Mesenteric fat pad (tissue), 1 donor: ENCODE data around the gene PTPN3. TPM values are rescaled to one million over a fixed set of nuclear protein-coding genes. Genes with fewer than 3 reads are reported as not detected.
"Not testable (repeated sequence)": the region's sequence is repeated elsewhere in the genome, so short reads cannot be mapped to it uniquely, and the experiment has no call there.

Source experiments
- DNase-seq: peaks from one replicate; pipeline ENCODE4 v3.0.0-alpha.2; 2020; ENCODE audit warnings: low spot score
- microRNA-seq: library from miRNA; unstranded; fragments of <30 nt; microRNA quantifications from one replicate; pipeline ENCODE4 v1.2.0, GENCODE V29; 2020; ENCODE audit warnings: borderline number of aligned reads
- total RNA-seq: library from RNA; stranded (reverse); fragmentation: NEBNext Ultra II Directional; extraction: Animal tissue kit (Norgen Biotek cat#: 25700); gene quantifications from one replicate; pipeline ENCODE4 v1.2.1, GENCODE V29; 2021
- donor health status: DM: yes; HTN: yes; CAD: no.

PTPN3 gene
- total RNA-seq, 1 donor from 2014 or later: 6.3 TPM

DNA sequence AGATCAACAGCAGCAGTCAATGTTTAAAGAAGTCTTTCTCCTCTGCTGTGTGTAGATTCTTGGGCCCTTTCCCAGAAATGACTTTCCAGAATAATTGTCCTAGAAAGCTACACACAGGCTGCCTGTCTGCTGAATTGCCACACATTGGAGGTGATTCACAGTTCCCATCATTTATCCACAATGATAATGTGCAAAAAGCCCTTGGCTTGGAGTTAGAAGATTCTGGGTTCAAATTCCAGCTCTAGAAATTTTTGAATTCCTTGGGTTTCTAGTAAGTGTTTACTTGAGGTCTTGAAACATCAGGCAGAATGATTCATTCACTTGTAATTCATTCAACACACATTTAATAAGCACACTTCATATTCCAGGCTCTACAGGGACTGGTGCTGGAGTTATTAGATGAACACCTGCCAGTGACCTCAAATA, 148.7 kb downstream of the PTPN3 start:
- DNase-seq: no peak

DNA sequence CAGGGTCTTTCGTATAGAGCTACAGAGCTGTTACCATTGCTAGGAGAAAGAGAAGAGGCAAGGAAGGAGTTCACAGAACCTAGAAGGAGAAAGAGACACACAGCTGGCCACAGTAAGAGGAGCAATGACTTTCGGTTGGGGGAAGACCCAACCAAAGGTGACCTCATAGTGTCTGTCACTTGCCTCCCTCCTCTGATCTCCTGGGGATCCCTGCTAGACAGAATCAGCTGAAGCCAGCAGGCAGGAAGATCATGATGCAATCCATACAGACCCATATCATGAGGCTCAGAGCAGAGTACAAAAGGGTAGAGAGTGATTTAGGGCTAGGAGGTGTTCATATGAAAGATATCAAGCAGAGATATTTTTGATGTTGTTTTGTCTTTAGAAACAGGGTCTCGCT, 151.2 kb downstream of the PTPN3 start:
- no peak for DNase-seq

DNA sequence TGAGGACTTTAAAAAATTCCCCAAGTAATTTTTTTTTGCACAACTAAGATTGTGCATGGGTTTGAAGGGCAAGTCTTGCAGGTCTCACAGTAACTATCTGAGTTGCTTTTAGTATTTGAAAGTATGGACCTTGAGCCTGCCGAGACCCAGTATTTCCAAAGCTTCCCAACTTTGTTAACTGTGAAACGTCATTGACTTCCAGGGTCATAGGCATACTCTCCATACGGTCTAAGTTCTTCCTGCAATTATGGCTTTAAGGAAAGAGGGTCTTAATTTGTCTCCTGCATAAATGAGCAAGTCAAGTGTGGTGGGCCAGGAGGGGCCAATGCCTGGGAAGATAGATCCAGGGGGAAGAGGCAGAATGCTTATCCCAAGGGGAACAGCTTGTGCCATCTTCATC, 153.2 kb downstream of the PTPN3 start:
- no peak for DNase-seq

DNA sequence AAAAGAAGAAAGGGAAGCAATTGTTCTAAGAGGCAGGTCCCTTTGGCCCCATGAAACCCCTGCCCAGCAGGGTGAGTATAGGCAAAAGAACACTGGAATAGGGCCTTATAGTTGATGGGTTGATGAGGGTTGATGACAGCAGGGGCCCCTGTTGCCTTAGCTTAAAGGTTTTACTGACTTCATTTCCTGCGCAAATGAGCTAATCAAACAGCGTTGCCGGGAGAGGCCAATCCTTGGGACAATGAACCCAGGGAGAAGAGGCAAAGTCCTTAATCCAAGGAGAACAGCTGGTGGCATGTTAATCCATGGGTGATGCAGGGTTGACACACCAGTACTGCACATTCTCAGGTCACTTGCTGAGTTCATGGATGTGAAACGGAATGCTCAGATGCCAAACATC, 155.2 kb downstream of the PTPN3 start:
- DNase-seq: peak; percentile 41

DNA sequence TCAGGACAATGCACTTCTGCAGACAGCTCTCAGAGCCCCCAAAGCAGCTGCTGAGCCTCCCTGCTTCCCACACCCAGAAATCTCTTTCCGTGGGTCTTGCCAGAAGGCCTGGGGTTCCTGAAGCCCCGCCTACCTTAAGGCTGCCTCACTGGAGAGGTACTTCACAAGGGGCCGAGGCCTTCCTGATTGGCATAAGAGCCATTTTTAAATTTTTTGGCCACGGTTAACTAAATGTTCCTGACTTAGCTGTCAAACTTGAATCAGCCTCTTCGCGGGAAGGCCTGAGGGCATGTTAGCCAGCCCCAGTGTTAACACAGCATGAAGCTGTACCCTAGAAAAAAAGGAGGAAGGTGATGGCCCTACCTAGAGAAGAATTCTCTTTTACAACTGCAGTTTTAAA, 156.5 kb downstream of the PTPN3 start:
- DNase-seq: peak; percentile 28

DNA sequence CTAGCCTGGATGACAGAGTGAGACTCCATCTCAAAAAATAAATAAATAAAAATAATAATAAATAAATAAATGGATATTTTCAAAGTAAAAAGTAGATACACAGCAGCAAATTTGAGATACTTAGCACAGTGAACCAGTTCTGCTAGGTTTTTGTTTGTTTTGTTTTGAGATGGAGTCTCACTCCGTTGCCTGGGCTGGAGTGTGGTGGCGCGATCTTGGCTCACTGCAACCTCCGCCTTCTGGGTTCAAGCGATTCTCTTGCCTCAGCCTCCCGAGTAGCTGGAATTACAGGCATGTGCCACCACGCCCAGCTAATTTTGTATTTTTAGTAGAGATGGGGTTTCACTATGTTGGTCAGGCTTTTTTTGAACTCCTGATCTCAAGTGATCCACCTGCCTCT, 157.1 kb downstream of the PTPN3 start:
- DNase-seq: not testable (repeated sequence)

DNA sequence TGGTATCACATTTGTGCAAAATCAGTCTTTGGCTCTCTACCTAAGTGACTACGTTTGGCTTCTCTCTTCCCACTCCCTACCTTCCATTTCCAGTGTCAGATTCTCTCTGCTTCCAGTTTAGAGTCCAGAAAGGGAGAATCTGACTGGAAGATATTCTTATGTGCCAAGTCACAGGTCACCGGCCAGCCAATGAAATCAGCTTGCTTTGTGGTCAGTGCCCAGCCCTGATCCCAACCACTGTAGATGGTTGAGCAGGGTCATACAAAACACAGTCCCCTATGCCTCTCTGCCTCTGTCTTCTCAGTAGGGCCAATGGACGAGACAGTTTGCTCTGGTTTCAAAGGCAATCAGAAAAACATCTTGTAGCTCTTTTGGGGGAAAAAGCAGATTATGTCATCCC, 161.7 kb downstream of the PTPN3 start:
- peak; percentile 45 for DNase-seq

DNA sequence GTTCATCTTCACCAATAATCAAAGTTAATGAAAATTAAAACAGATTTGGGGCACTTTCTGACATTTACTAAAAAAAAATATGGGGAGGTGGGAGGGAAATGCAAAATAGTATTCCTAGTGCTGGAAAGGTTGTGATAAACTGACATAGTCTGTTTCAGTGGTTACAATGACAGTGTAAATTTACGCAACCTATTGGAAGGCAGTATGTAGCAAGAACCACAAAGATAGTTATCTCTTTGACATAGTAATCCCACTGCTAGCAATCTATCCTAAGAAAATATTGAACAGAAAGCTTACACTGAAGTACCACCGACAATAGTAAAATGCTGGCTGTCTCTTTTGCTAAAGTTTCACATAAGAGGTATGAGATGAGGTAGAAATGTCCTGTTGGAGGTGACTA, 162.2 kb downstream of the PTPN3 start:
- no peak for DNase-seq

DNA sequence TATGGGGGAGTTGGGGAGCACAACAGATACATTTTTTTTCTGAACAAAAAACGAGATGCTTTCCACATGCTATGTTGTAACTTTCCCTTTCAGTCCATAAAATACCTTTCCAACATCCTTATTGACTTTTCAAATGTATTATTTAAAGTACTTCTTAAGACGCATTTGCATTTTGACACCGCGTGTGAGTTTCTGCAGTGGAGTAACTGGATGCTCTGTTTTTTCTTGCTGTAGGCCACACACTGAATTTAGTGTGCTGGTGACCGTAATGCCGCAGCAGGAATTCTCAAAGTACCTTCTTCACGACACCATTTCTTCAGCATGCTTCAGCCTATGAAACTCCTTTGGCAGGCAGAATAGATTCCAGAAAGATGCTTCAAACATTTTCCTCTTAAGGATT, 163.0 kb downstream of the PTPN3 start:
- DNase-seq: no peak

DNA sequence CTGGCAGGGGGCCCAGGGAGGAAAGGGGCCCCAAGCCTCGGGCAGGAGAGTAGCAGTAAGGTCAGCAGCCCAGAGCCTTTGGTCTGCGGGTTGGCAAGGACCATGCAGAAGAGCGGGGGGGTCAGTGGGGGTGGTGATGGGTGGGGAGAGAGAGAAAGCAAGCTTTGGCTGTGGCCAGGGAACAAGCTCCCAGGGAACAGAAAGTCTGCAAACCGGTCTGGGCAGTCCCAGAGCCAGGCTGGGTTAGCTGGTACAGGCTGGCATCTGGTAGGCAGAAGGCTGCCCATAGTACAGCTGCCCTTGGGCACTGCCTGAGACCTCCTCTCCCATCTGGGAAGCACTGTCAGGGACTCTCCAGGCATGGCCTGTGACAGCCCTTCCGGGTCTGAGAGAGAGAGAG, 166.8 kb downstream of the PTPN3 start:
- peak; percentile 69 for DNase-seq

DNA sequence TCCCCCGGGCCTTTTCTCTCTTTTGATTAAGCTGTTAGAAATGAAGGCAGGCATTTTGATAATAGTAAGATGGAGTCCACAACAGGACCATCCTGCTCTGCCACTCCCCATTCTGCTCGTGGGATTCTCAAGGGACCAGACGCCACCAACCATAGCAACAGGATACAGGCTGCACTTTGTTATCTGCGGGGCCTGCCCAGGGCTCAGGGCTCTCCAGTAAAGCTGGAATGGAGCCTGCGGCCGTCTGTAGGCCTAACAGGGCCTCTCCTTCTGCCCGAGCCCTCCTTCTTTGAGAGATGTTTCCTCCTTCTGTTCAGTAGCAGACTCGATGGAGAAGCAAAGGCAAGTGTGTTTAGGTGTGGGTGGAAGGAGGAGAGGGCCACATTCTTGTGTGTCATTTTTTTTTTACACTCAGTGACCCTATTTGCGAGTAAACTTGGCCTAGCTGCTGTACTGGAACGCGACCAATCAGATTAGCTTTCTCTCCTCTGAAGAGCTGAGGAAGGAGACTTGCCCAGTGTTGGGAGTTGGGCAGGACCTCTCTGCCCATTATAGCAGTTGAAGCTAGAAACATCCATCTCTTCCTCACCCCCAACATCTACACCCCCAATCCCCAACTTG, 168.4 kb downstream of the PTPN3 start:
- peak; percentile 72 for DNase-seq

DNA sequence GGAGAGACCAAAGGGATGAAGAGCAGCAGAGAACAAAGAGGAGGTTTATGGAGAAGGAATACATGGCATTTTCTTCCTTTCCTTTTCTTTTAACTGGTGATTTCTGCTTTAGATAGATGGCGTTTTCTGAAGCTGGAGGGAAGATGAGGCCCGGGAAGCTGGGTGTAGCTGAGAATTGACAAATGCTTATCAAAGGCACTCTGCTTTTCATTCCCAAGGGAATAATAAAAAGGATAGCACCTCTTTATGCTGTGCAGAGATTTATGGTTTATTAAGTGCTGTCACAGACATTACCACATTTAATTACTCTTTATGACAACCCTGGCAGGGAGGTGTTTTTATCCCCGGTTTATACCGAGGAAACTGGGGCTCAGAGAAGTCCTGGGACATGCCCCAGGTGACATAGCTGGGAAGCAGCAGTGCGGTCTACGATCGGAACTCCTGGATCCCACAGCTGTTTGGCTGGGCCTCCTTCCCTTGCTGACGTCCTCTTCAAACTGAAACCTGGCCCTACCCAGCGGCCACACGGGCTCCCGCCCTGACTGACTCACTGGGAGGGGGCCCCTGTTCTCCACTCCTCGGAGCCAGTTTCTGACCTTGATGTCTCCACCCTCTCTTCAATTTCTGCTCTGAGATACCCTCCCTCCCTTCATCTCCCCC, 169.0 kb downstream of the PTPN3 start:
- DNase-seq: peak; percentile 4

Small RNA genes within 50 kb of the gene (microRNA-seq; reads per million reads assigned to microRNA genes)
- not detected for gene MIR3927

Other genes with a start within 250 kb of the PTPN3 start
- 48.6 TPM for gene EPB41L4B, start 177.2 kb downstream of the PTPN3 start, total RNA-seq